HG02588 (cell line): Measurements from ENCODE around the gene ST7L.
"Not testable (repeated sequence)": the region's sequence is repeated elsewhere in the genome, so short reads cannot be mapped to it uniquely, and the experiment has no call there.

ENCODE experiments used
- ATAC-seq: cut with Tn5 transposase; IDR thresholded peaks from one replicate; pipeline ENCODE4 v1.9.1; 2021; ENCODE audit warnings: mild to moderate bottlenecking, moderate library complexity; ENCODE audit not compliant: unreplicated experiment

ST7L gene, protein sequence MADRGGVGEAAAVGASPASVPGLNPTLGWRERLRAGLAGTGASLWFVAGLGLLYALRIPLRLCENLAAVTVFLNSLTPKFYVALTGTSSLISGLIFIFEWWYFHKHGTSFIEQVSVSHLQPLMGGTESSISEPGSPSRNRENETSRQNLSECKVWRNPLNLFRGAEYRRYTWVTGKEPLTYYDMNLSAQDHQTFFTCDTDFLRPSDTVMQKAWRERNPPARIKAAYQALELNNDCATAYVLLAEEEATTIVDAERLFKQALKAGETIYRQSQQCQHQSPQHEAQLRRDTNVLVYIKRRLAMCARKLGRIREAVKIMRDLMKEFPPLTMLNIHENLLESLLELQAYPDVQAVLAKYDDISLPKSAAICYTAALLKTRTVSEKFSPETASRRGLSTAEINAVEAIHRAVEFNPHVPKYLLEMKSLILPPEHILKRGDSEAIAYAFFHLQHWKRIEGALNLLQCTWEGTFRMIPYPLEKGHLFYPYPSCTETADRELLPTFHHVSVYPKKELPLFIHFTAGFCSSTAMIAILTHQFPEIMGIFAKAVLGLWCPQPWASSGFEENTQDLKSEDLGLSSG

DNA sequence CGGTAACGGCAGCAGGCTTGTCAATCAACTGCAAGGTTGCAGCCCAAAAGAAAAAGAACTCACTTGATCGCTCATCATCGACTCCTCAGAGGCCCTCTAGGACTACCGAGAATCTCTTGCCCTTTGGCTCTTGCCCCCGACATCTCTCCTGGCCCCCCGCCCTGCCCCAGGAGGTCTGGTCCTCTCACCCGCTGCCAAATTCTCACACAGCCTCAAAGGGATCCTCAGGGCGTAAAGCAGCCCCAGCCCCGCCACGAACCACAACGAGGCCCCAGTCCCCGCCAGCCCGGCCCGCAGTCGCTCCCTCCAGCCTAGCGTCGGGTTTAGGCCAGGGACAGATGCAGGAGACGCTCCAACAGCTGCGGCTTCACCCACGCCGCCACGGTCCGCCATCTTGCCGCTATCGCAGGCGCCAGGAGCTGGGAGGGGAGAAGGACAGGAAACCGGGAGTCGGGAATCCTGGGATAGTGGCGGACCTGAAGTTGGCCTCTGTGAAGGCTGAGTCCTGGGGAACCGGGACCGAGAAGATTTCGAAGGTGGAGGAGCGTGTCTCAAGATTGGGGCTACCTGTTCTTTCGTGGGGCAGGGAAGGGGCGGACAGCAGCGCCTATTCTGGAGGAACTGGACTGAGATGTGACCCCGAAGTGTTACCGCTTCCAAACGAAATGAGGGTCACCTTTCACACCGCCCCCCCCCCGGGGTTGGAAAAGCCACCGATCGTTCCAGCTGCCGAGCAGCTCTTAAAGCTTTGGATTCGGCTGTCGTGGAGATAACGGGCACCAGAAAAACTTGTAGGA lies at the start of gene ST7L:
TSS of gene ST7L (minus strand) at position 421 of the 797 bp plus-strand sequence. CDS start at position 393, 28 bp downstream.
- ATAC-seq, result no peak

GRCh38 chr1:112666946-112667345 lies 48.0 kb upstream of the ST7L start:
- ATAC-seq, result no peak

- ATAC-seq, result no peak
These were observed 46.9 kb upstream of the ST7L start for GRCh38 chr1:112665857-112666256.

- no peak for ATAC-seq
These were observed 32.3 kb upstream of the ST7L start for GRCh38 chr1:112651205-112651604.

DNA sequence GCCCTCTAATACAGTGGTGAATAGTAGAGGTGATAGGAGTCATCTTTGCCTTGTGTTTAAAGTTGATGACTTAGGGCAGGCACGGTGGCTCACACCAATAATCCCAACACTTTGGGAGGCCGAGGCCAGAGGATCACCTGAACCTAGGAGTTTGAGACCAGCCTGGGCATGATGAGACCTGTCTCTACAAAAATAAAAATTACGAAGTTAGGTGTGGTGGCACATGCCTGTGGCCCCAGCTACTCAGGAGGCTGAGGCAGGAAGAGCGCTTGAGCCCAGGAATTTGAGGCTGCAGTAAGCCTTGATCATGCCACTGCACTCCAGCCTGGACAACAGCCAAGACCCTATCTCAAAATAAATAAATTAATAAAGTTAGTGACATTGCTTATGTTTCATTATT lies 27.3 kb upstream of the ST7L start:
- no peak for ATAC-seq

- no peak for ATAC-seq
These were observed 24.1 kb upstream of the ST7L start for GRCh38 chr1:112643080-112643479.

DNA sequence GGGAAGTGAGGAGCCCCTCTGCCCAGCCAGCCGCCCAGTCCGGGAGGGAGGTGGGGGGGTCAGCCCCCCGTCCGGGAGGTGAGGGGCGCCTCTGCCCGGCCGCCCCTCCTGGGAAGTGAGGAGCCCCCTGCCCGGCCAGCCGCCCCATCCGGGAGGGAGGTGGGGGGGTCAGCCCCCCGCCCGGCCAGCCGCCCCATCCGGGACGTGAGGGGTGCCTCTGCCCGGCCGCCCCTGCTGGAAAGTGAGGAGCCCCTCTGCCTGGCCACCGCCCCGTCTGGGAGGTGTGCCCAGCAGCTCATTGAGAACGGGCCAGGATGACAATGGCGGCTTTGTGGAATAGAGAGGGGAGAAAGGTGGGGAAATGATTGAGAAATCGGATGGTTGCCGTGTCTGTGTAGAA lies 21.5 kb upstream of the ST7L start:
- not testable (repeated sequence) for ATAC-seq

DNA sequence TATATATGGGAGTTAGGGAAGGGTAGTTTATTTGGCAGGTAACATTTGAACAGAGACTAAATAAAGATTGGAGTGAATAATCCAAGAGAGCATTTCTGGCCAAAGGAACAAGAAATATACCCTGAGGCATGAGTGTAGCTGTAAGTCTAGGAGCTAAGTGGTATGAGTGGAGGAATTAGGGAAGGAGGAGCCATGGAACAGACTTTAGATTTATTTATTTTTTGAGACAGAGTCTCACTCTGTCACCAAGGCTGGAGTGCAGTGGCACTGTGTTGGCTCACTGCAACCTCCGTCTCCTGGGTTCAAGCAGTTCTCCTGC lies 19.1 kb upstream of the ST7L start:
- ATAC-seq, result no peak

- ATAC-seq, result no peak
These were observed 18.5 kb upstream of the ST7L start for GRCh38 chr1:112637254-112638109.

- no peak for ATAC-seq
These were observed 17.8 kb upstream of the ST7L start for GRCh38 chr1:112636597-112637253.

- no peak for ATAC-seq
These were observed 17.1 kb upstream of the ST7L start for GRCh38 chr1:112636056-112636455.

DNA sequence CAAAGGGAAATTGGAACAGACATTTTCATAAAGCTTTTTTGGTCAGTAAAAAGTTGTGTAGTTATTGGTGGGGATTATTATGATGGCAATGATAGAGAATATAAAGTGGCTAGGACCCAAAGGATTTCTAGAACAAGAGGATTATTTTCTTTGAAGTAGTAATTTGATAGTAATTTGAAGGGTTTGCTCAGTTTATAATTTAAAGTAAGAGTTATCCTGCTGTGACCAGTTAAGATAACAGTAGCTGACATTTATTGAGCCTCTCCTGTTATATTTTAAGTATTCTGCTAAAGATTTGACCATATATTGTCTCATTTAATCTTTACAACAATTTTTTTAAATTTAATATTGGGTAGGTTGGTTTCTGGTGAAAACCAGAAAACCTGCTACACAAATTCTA lies 15.4 kb upstream of the ST7L start:
- ATAC-seq, result no peak

DNA sequence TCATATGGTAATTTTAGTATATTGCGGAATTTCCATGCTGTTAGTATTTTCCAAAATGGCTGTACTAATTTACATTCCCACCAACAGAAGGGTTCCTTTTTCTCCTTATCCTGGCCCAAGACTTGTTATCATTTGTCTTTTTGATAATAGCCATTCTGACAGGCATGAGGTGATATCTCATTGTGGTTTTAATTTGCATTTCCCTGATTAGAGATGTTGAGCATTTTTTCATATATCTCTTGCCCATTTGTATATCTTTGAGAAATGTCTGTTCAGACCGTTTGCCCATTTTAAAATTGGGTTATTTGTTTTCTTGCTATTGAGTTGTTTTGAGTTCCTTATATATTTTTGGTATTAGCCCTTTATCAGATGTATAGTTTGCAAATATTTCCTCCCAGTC lies 14.7 kb upstream of the ST7L start:
- no peak for ATAC-seq

DNA sequence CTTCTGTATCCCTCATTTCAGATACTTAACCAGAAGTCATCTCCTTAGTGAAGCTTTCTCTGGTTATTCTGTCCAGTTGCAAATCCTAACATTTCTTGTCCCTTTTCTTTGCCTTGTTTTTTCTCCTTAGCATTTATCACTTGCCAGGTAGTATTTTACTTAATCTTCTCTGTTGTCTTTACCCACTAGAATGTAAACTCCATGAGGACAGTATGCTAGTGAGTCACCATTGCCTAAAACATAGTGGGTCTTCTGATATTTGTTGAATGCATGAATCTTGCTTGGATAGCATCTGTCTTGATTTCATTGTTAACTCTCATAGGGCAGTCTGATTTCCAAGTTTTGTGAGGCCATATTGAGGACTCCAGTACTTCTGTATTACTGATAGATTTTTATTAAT lies 10.3 kb upstream of the ST7L start:
- no peak for ATAC-seq

GRCh38 chr1:112628516-112628915 lies 9.6 kb upstream of the ST7L start:
- ATAC-seq, result no peak

- ATAC-seq, result no peak
These were observed 7.9 kb upstream of the ST7L start for GRCh38 chr1:112626887-112627286.

- ATAC-seq, result no peak
These were observed 7.3 kb upstream of the ST7L start for GRCh38 chr1:112626193-112626592.

- no peak for ATAC-seq
These were observed 6.8 kb upstream of the ST7L start for GRCh38 chr1:112625696-112626095.

DNA sequence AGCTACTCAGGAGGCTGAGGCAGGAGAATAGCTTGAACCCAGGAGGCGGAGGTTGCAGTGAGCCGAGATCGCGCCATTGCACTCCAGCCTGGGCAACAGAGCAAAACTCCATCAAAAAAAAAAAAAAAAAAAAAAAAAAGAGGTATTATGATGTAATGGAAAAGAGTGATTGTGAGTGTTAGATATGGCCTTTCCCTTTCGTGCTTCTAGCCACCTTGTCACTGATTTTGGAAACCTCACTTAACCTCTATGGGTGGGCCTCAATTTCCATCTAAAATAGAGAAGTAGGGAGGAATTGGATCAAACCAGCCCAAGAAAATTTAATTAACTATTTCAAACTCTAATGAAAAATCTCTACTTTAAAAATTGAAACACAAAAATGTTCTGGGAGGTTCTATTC lies 5.6 kb upstream of the ST7L start:
- ATAC-seq, result not testable (repeated sequence)

DNA sequence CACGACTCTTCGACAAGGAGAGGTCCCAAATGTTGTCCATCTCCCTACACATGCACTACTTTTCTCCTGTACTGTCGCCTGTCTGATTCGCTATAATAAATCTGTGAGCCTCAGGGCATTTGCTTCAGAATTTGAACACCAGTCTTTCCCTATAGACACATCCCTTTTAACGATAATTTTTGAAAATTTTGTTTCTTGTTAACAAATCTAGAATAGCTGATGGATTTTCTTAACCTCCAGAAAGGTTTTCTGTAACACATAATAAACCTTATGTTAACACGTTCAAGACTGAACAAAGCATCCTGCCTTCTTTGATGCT lies 1.4 kb upstream of the ST7L start:
- no peak for ATAC-seq
